Measurements from ENCODE around the gene ZNF157. TPM values are rescaled to one million over a fixed set of nuclear protein-coding genes. Genes with fewer than 3 reads are reported as not detected.

Gene ZNF157
- total and polyA plus RNA-seq, 2 donors, result 0.10 to 0.53 TPM

GRCh38 chrX:47384502-47384901, 14.1 kb downstream of the ZNF157 start:
- Histone ChIP-seq H3K4me3 (ENCODE audit: low read depth, low read length) (no peak overlapping the region), H3K4me1 (ENCODE audit: insufficient read depth) (no peaks in the 10 kb centered on the region), H3K27ac (ENCODE audit: low read depth) (no peak overlapping the region), H3K36me3 (ENCODE audit: insufficient read depth) (no peaks in the 10 kb centered on the region)
- DNase-seq (ENCODE audit: extremely low spot score), result no peak
- whole genome bisulfite sequencing, result 3% methylated on average over 8 of the region's 8 CpGs

- no peak for DNase-seq (ENCODE audit: extremely low spot score)
- WGBS, result 74% methylated on average over 1 of the region's 1 CpG
These were observed 20.4 kb downstream of the ZNF157 start for GRCh38 chrX:47390780-47391179.

GRCh38 chrX:47413179-47413594, 42.8 kb downstream of the ZNF157 start:
- WGBS, result 94% methylated on average over 8 of the region's 8 CpGs
- Histone ChIP-seq H3K4me3 (ENCODE audit: low read depth, low read length) (no peak overlapping the region), H3K27ac (ENCODE audit: low read depth) (no peak overlapping the region), H3K36me3 (ENCODE audit: insufficient read depth) (no peaks in the 10 kb centered on the region), H3K4me1 (ENCODE audit: insufficient read depth) (no peaks in the 10 kb centered on the region)
- DNase-seq (ENCODE audit: extremely low spot score), result no peak

More at GRCh38 chrX:47390780-47391179, 20.4 kb downstream of the ZNF157 start:
- Histone ChIP-seq H3K36me3 (ENCODE audit: insufficient read depth) (no peaks in the 10 kb centered on the region), H3K4me3 (ENCODE audit: low read depth, low read length) (no peak overlapping the region), H3K4me1 (ENCODE audit: insufficient read depth) (no peaks in the 10 kb centered on the region), H3K27ac (ENCODE audit: low read depth) (no peak overlapping the region)

- Histone ChIP-seq H3K36me3 (ENCODE audit: insufficient read depth) (no peaks in the 10 kb centered on the region), H3K27ac (ENCODE audit: low read depth) (no peak overlapping the region), H3K4me3 (ENCODE audit: low read depth, low read length) (no peak overlapping the region), H3K4me1 (ENCODE audit: insufficient read depth) (no peaks in the 10 kb centered on the region)
- DNase-seq (ENCODE audit: extremely low spot score), result no peak
- WGBS, result 93% methylated on average over 4 of the region's 4 CpGs
These were observed 49.9 kb downstream of the ZNF157 start for GRCh38 chrX:47420265-47420664.

- Histone ChIP-seq H3K27ac (ENCODE audit: low read depth) (no peak overlapping the region), H3K4me1 (ENCODE audit: insufficient read depth) (no peaks in the 10 kb centered on the region), H3K36me3 (ENCODE audit: insufficient read depth) (no peaks in the 10 kb centered on the region), H3K4me3 (ENCODE audit: low read depth, low read length) (no peak overlapping the region)
- WGBS, result 54% methylated on average over 5 of the region's 5 CpGs
- DNase-seq (ENCODE audit: extremely low spot score), result no peak
These were observed 50.6 kb downstream of the ZNF157 start for GRCh38 chrX:47420962-47421361.

- no peak for DNase-seq (ENCODE audit: extremely low spot score)
- 80% methylated on average over 2 of the region's 2 CpGs for WGBS
- H3K36me3 ChIP-seq (ENCODE audit: insufficient read depth), result no peaks in the 10 kb centered on the region
- H3K4me3 ChIP-seq (ENCODE audit: low read depth, low read length), result no peak overlapping the region
- no peak overlapping the region for H3K27ac ChIP-seq (ENCODE audit: low read depth)
- H3K4me1 ChIP-seq (ENCODE audit: insufficient read depth), result no peaks in the 10 kb centered on the region
These were observed 52.1 kb downstream of the ZNF157 start for GRCh38 chrX:47422444-47422843.

- Histone ChIP-seq H3K4me1 (ENCODE audit: insufficient read depth) (no peaks in the 10 kb centered on the region), H3K27ac (ENCODE audit: low read depth) (no peak overlapping the region), H3K36me3 (ENCODE audit: insufficient read depth) (no peaks in the 10 kb centered on the region), H3K4me3 (ENCODE audit: low read depth, low read length) (no peak overlapping the region)
- 93% methylated on average over 5 of the region's 5 CpGs for WGBS
- DNase-seq (ENCODE audit: extremely low spot score), result no peak
These were observed 60.5 kb downstream of the ZNF157 start for GRCh38 chrX:47430925-47431324.

GRCh38 chrX:47446431-47446830, 76.1 kb downstream of the ZNF157 start:
- DNase-seq (ENCODE audit: extremely low spot score), result no peak
- Histone ChIP-seq H3K36me3 (ENCODE audit: insufficient read depth) (no peaks in the 10 kb centered on the region), H3K4me3 (ENCODE audit: low read depth, low read length) (no peak overlapping the region), H3K27ac (ENCODE audit: low read depth) (no peak overlapping the region), H3K4me1 (ENCODE audit: insufficient read depth) (no peaks in the 10 kb centered on the region)
- WGBS, result 98% methylated on average over 2 of the region's 2 CpGs

- no peak for DNase-seq (ENCODE audit: extremely low spot score)
- Histone ChIP-seq H3K4me1 (ENCODE audit: insufficient read depth) (no peaks in the 10 kb centered on the region), H3K36me3 (ENCODE audit: insufficient read depth) (no peaks in the 10 kb centered on the region), H3K4me3 (ENCODE audit: low read depth, low read length) (no peak overlapping the region), H3K27ac (ENCODE audit: low read depth) (no peak overlapping the region)
- WGBS, result 97% methylated on average over 2 of the region's 2 CpGs
These were observed 76.6 kb downstream of the ZNF157 start for GRCh38 chrX:47446971-47447370.

- no peak for DNase-seq (ENCODE audit: extremely low spot score)
- Histone ChIP-seq H3K36me3 (ENCODE audit: insufficient read depth) (no peaks in the 10 kb centered on the region), H3K27ac (ENCODE audit: low read depth) (no peak overlapping the region), H3K4me1 (ENCODE audit: insufficient read depth) (no peaks in the 10 kb centered on the region), H3K4me3 (ENCODE audit: low read depth, low read length) (no peak overlapping the region)
- WGBS, result 98% methylated on average over 11 of the region's 11 CpGs
These were observed 77.2 kb downstream of the ZNF157 start for GRCh38 chrX:47447607-47448006.

GRCh38 chrX:47448165-47448806, 77.9 kb downstream of the ZNF157 start:
- Histone ChIP-seq H3K36me3 (ENCODE audit: insufficient read depth) (no peaks in the 10 kb centered on the region), H3K27ac (ENCODE audit: low read depth) (no peak overlapping the region), H3K4me3 (ENCODE audit: low read depth, low read length) (no peak overlapping the region), H3K4me1 (ENCODE audit: insufficient read depth) (no peaks in the 10 kb centered on the region)
- 99% methylated on average over 6 of the region's 6 CpGs for WGBS
- DNase-seq (ENCODE audit: extremely low spot score), result no peak

GRCh38 chrX:47452112-47452511, 81.7 kb downstream of the ZNF157 start:
- H3K4me3 ChIP-seq (ENCODE audit: low read depth, low read length), result no peak overlapping the region
- 96% methylated on average over 8 of the region's 8 CpGs for WGBS
- no peaks in the 10 kb centered on the region for H3K4me1 ChIP-seq (ENCODE audit: insufficient read depth)
- H3K36me3 ChIP-seq (ENCODE audit: insufficient read depth), result no peaks in the 10 kb centered on the region
- no peak for DNase-seq (ENCODE audit: extremely low spot score)
- H3K27ac ChIP-seq (ENCODE audit: low read depth), result no peak overlapping the region

- H3K36me3 ChIP-seq (ENCODE audit: insufficient read depth), result no peaks in the 10 kb centered on the region
- H3K27ac ChIP-seq (ENCODE audit: low read depth), result no peak overlapping the region
- DNase-seq (ENCODE audit: extremely low spot score), result no peak
- no peak overlapping the region for H3K4me3 ChIP-seq (ENCODE audit: low read depth, low read length)
- no peaks in the 10 kb centered on the region for H3K4me1 ChIP-seq (ENCODE audit: insufficient read depth)
- WGBS, result 95% methylated on average over 6 of the region's 6 CpGs
These were observed 85.7 kb downstream of the ZNF157 start for GRCh38 chrX:47456080-47456479.

GRCh38 chrX:47458528-47458927, 88.2 kb downstream of the ZNF157 start:
- no peak for DNase-seq (ENCODE audit: extremely low spot score)
- WGBS, result 90% methylated on average over 6 of the region's 6 CpGs
- no peak overlapping the region for H3K27ac ChIP-seq (ENCODE audit: low read depth)
- H3K4me1 ChIP-seq (ENCODE audit: insufficient read depth), result no peaks in the 10 kb centered on the region
- H3K36me3 ChIP-seq (ENCODE audit: insufficient read depth), result no peaks in the 10 kb centered on the region
- no peak overlapping the region for H3K4me3 ChIP-seq (ENCODE audit: low read depth, low read length)

GRCh38 chrX:47460561-47460960, 90.2 kb downstream of the ZNF157 start:
- DNase-seq (ENCODE audit: extremely low spot score), result no peak
- Histone ChIP-seq H3K4me1 (ENCODE audit: insufficient read depth) (no peaks in the 10 kb centered on the region), H3K27ac (ENCODE audit: low read depth) (no peak overlapping the region), H3K4me3 (ENCODE audit: low read depth, low read length) (no peak overlapping the region), H3K36me3 (ENCODE audit: insufficient read depth) (no peaks in the 10 kb centered on the region)
- 72% methylated on average over 1 of the region's 1 CpG for WGBS
